ENCODE measurements around the gene ZBTB17.

DNA sequence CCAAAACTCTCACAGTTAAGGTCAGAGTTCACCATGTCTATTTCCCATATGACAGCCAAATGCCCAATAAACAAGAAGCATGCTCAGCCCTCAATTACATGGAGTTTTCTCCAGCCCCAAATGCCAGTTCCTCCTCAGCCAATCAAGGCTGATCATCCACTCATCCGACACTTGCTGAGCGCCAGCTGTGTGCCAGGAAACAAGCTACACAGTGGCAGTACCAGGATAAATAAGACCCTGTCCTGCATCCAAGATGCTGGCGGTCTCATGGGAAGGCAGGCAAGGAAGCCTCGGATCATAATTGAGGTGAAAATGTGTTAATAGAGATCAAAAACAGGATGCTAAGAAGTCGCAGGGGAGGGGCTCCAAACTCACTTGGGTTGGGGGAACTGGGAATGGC lies 7.7 kb downstream of the ZBTB17 start:
- TF ChIP-seq POLR2A (IDR thresholded peaks at IDR 0.05) (no peak), CTCF (IDR thresholded peaks at IDR 0.05) (no peak)

Measured in Peyer's patch (tissue), 4 donors.